Uterus (tissue), 4 donors: Measurements from ENCODE around the gene TSPAN11. TPM values are rescaled to one million over a fixed set of nuclear protein-coding genes. Genes with fewer than 3 reads are reported as not detected.

ENCODE experiments used
- DNase-seq, 2 donors: peaks; one replicate each; pipeline ENCODE4 v3.0.0-alpha.2; 2019 to 2020
- H3K27ac ChIP-seq, 2 donors: fragments of 200-600 bp; sonication (generic); 1 replicate in 1 of 2; 2 replicates in 1 of 2; pipeline ENCODE4 v1.5.1; 2016 to 2018
- H3K27me3 ChIP-seq, 2 donors: fragments of 200-600 bp; sonication (generic); one replicate each; pipeline ENCODE4 v1.5.1; 2018 to 2019; ENCODE audit warnings: control low read depth in 1 of 2
- H3K36me3 ChIP-seq, 2 donors: fragments of 200-600 bp; sonication (generic); one replicate each; pipeline ENCODE4 v1.5.1; 2019; ENCODE audit warnings: control low read depth in 1 of 2
- H3K4me1 ChIP-seq, 2 donors: fragments of 200-600 bp; sonication (generic); one replicate each; pipeline ENCODE4 v1.5.1; 2018 to 2019; ENCODE audit warnings: control low read depth in 1 of 2
- H3K4me3 ChIP-seq, 2 donors: fragments of 200-600 bp; sonication (generic); 1 replicate in 1 of 2; 2 replicates in 1 of 2; pipeline ENCODE4 v1.5.1; 2018 to 2019; ENCODE audit warnings: mild to moderate bottlenecking in 1 of 2
- H3K9me3 ChIP-seq, 2 donors: fragments of 200-600 bp; sonication (generic); one replicate each; pipeline ENCODE4 v1.5.1; 2019; ENCODE audit warnings: control low read depth in 1 of 2
- POLR2A ChIP-seq, 2 donors: fragments of 450-650 bp; IDR thresholded peaks; one replicate each; pipeline ENCODE4 v1.6.1; 2016; ENCODE audit warnings: antibody characterized with exemption in 2 of 2, mild to moderate bottlenecking in 1 of 2, moderate library complexity in 1 of 2
- intact Hi-C: fragments of 100-400 bp; cut with DNase I; formaldehyde crosslinking; loops from one replicate; pipeline ENCODE4 v1.15.1; 2023; ENCODE audit warnings: low total_unique reads
- total RNA-seq, 4 donors: library from RNA; depleted of rRNA in 3 of 4; stranded (reverse); fragments of >200 nt in 3 of 4; gene quantifications; one replicate each; pipeline versions ENCODE4 v1.1.0 to v1.2.4, GENCODE V29; 2014 to 2023
- TF ChIP-seq, protein P1 (sequence below), 4 experiments: fragments of 200-600 bp in 2 of 4; fragments of 450-650 bp in 2 of 4; sonication (generic) in 2 of 4; IDR thresholded peaks; one replicate each; pipeline ENCODE4 v1.5.1; 2016 to 2019; ENCODE audit warnings: antibody characterized with exemption in 4 of 4, mild to moderate bottlenecking in 2 of 4, moderate library complexity in 1 of 4
- donor health status: DM: yes; HTN: yes; CAD: no.

The TSPAN11 gene
- total RNA-seq, 4 donors from 2014 or later, result 0.51 to 9.4 (median 0.88) TPM

DNA sequence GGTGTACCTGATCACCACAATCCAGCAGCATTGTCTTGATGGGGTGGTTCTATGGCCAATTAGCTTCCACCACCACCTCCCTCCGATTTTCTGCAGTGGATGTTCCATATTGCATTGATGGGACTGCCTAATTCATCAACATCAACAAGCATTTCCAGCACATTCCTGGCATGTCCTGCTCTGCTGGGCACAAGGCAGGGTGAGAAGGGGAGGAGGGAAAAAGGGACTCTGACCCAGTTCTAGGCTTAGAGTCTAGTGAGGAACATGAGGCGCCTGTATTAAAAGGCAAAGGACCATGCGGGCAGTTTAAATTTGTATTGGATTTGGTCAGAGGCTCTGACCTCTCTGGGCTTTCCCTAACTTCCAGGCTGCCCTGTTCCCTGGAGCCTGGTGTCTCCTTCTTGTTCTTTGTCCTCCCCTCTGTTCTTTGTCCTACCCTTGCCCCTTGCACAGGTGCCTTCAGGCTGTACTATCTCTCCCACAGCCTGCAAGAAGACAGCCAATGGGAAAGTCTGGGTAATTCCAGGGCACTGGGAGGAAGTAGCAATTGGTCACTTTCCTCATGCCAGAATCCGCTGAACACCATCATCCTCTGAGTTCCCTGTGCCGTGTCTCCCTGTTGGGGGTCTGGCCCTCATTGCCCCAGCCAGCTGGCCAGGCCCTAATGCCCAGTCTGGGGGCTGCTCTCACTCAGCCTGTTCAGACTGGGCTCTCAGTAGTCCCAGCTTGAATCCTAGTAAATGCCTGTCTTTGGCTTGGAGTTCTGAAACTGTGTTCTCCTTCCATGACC lies 43.3 kb downstream of the TSPAN11 start:
- no peak overlapping the region for H3K27ac ChIP-seq
- no peaks in the 10 kb centered on the region for H3K9me3 ChIP-seq
- intact Hi-C loops, result loop anchor here (10.0 kb wide), 1 partner anchor 385 kb away; no protein-coding TSS in a partner anchor
- TF ChIP-seq, protein P1, sequence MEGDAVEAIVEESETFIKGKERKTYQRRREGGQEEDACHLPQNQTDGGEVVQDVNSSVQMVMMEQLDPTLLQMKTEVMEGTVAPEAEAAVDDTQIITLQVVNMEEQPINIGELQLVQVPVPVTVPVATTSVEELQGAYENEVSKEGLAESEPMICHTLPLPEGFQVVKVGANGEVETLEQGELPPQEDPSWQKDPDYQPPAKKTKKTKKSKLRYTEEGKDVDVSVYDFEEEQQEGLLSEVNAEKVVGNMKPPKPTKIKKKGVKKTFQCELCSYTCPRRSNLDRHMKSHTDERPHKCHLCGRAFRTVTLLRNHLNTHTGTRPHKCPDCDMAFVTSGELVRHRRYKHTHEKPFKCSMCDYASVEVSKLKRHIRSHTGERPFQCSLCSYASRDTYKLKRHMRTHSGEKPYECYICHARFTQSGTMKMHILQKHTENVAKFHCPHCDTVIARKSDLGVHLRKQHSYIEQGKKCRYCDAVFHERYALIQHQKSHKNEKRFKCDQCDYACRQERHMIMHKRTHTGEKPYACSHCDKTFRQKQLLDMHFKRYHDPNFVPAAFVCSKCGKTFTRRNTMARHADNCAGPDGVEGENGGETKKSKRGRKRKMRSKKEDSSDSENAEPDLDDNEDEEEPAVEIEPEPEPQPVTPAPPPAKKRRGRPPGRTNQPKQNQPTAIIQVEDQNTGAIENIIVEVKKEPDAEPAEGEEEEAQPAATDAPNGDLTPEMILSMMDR (IDR thresholded peaks at IDR 0.05), result no peak
- no peak for TF ChIP-seq POLR2A (IDR thresholded peaks at IDR 0.05)
- no peak for DNase-seq
- H3K36me3 ChIP-seq, result no peaks in the 10 kb centered on the region
- H3K4me3 ChIP-seq, result no peak overlapping the region
- no peaks in the 10 kb centered on the region for H3K4me1 ChIP-seq
- no peaks in the 10 kb centered on the region for H3K27me3 ChIP-seq

DNA sequence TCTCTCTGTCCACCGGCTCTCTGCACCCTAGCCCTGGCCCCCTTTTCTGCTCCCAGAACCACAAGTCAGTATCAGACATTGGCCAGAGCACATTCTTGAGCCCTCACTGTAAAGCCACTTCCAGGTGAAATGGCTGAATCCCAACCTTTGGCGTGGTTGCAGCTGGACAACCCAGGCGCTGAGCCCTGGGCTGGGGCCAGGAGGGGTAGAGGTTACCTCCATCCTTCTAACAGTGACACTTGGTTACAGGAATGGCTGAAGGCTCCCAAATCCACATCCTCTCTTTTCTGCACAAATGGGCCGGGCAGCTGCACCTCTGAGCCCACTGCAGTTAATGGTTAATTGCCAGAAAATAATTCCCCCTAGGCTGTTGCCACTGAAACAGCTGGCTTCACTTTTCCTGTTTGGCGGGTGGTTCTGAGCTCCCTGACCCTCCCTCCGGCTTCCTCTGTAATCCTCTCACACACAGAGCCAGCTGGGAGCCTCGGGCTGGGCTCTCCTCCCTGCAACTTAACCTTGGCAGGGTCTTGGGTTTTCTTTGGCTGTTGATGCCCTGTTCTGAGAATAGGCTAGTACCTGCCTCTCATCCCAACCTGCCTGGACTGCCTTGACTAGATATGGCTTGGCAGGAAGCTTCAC lies 44.1 kb downstream of the TSPAN11 start:
- H3K9me3 ChIP-seq, result no peaks in the 10 kb centered on the region
- no peak for DNase-seq
- no peak overlapping the region for H3K27ac ChIP-seq
- intact Hi-C loops, result loop anchor here (10.0 kb wide), 1 partner anchor 384 kb away; no protein-coding TSS in a partner anchor
- no peak for TF ChIP-seq POLR2A (IDR thresholded peaks at IDR 0.05)
- TF ChIP-seq, protein P1 (IDR thresholded peaks at IDR 0.05), result no peak
- H3K27me3 ChIP-seq, result no peaks in the 10 kb centered on the region
- H3K36me3 ChIP-seq, result no peaks in the 10 kb centered on the region
- H3K4me3 ChIP-seq, result no peak overlapping the region
- H3K4me1 ChIP-seq, result no peaks in the 10 kb centered on the region

DNA sequence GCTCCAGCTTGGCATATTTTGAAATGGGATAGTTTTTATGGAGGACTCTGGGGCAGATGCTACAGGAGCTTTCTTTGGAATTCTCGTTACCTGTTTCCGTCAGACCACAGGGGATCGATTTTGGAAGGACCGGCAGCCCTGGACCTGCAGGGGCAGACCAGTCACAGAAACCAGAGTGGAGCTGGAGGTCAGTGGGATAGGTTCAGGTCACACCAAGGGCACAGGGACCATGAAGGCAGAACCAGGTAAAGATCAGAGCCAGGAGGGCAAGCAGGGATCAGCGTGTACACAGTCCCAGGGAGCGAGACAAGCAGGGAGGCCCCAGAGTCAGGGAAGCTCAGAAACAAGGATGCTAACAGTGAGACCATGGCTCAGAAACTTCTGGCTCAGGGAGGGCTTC lies 45.5 kb downstream of the TSPAN11 start:
- Histone ChIP-seq H3K9me3 (no peaks in the 10 kb centered on the region), H3K27me3 (no peaks in the 10 kb centered on the region), H3K36me3 (no peaks in the 10 kb centered on the region), H3K27ac (no peak overlapping the region), H3K4me1 (no peaks in the 10 kb centered on the region), H3K4me3 (no peak overlapping the region)
- intact Hi-C loops, result loop anchor here (10.0 kb wide), 1 partner anchor 383 kb away; no protein-coding TSS in a partner anchor
- DNase-seq, result no peak
- TF ChIP-seq, protein P1 (IDR thresholded peaks at IDR 0.05), result no peak
- no peak for TF ChIP-seq POLR2A (IDR thresholded peaks at IDR 0.05)

DNA sequence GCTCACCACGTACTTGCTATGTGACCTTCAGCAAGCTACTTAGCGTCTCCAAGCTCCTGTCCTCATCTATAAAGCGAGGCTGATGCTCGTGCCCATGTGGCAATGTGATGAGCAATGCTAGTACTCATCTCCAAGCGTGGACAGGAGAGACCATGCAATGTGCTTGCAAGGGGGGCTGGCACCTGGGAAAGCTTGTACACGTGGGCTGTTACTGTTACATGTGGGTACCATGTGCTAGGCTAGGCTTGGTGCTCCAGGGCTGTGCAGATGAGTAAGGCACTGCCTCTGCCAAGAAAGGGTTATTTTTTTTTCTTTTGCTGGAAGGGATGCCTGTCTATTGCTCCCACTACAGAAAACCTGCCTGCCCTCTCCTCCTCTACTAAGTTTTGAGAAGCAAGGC lies 46.6 kb downstream of the TSPAN11 start:
- no peak for DNase-seq

More for the DNA sequence above, 46.6 kb downstream of the TSPAN11 start:
- intact Hi-C loops, result loop anchor here (10.0 kb wide), 1 partner anchor 382 kb away; no protein-coding TSS in a partner anchor
- no peaks in the 10 kb centered on the region for H3K27me3 ChIP-seq
- no peak overlapping the region for H3K4me3 ChIP-seq
- H3K36me3 ChIP-seq, result no peaks in the 10 kb centered on the region
- H3K27ac ChIP-seq, result no peak overlapping the region
- no peaks in the 10 kb centered on the region for H3K9me3 ChIP-seq
- TF ChIP-seq POLR2A (IDR thresholded peaks at IDR 0.05), result no peak
- TF ChIP-seq, protein P1 (IDR thresholded peaks at IDR 0.05), result no peak
- no peaks in the 10 kb centered on the region for H3K4me1 ChIP-seq
